ENCODE measurements around the gene DISP2. TPM values are rescaled to one million over a fixed set of nuclear protein-coding genes. Genes with fewer than 3 reads are reported as not detected.

DISP2 gene
- total RNA-seq, 1 experiment from 2014 or later = 1.3 TPM

- Histone ChIP-seq H2AK5ac (ENCODE audit: insufficient read length, low read length) (no peak overlapping the region), H4K20me1 (ENCODE audit: control insufficient read depth, insufficient read depth, insufficient read length) (no peaks in the 10 kb centered on the region), H3T11ph (ENCODE audit: low read length) (no peak overlapping the region), H3K14ac (ENCODE audit: insufficient read depth, low read length) (no peak overlapping the region), H2BK12ac (ENCODE audit: insufficient read length, low read depth, low read length) (no peak overlapping the region), H4K91ac (ENCODE audit: insufficient read length, low read depth, low read length) (no peak overlapping the region), H2BK5ac (ENCODE audit: insufficient read length, low read length) (no peak overlapping the region), H4K8ac (replicated peaks; ENCODE audit: insufficient read length, low read depth, low read length) (no peak overlapping the region), H2BK20ac (ENCODE audit: low read depth, low read length, poor library complexity, severe bottlenecking) (no peak overlapping the region), H3K56ac (ENCODE audit: insufficient read length, low read depth, low read length) (no peak overlapping the region), H4K5ac (ENCODE audit: insufficient read length, low read depth, low read length) (no peak overlapping the region), H3K79me1 (ENCODE audit: insufficient read depth, low read depth, low read length, poor library complexity, severe bottlenecking) (no peaks in the 10 kb centered on the region), H3K4me1 (ENCODE audit: insufficient read depth, low read length) (no peaks in the 10 kb centered on the region), H3K4me2 (ENCODE audit: insufficient read depth, insufficient read length, low read length) (no peak overlapping the region), H3K27me3 (ENCODE audit: insufficient read depth, low read length) (no peaks in the 10 kb centered on the region), H3K9me3 (ENCODE audit: control insufficient read depth, low read depth, low read length) (no peaks in the 10 kb centered on the region), H2BK120ac (ENCODE audit: low read depth, low read length, poor library complexity, severe bottlenecking) (no peak overlapping the region), H2BK15ac (ENCODE audit: low read depth, low read length) (no peak overlapping the region), H3K23me2 (ENCODE audit: insufficient read length, low read depth, low read length, poor library complexity, severe bottlenecking) (no peaks in the 10 kb centered on the region), H3K79me2 (ENCODE audit: insufficient read depth, low read length) (no peaks in the 10 kb centered on the region), H3K27ac (ENCODE audit: insufficient read length, low read depth, low read length) (no peak overlapping the region), H3K18ac (ENCODE audit: insufficient read length, low read depth, low read length) (no peak overlapping the region), H3K23ac (ENCODE audit: insufficient read length, low read depth, low read length) (no peak overlapping the region), H3K9ac (ENCODE audit: extremely low read depth, insufficient read length, low read length) (no peak overlapping the region), H3K4ac (ENCODE audit: low read depth, low read length) (no peak overlapping the region), H2AFZ (ENCODE audit: low read length) (no peak overlapping the region)
- Mint-ChIP-seq H3K27me3 (ENCODE audit: low read depth) (peaks cover 12% of the 10 kb centered on the region), H3K4me3 (no peak overlapping the region), H3K9me3 (no peaks in the 10 kb centered on the region), H3K27ac (no peak overlapping the region), H3K36me3 (ENCODE audit: insufficient read depth in 1 of 3, low read depth in 3 of 3) (no peaks in the 10 kb centered on the region), H3K4me1 (peaks cover 20 to 42% of the 10 kb centered on the region in 2 experiments)
- no CpG with 5 or more reads among the region's 11 CpGs for WGBS (ENCODE audit: extremely low coverage, insufficient read length, low lambda C conversion rate)
- no peak for TF ChIP-seq CTCF (conservative IDR thresholded peaks at IDR 0.05)
- DNase-seq = no peak
Measured at GRCh38 chr15:40338921-40339620, 18.9 kb upstream of the DISP2 start.
